Stimulated activated CD8-positive, alpha-beta memory T cell treated with anti-CD3 and anti-CD28 coated beads, Interleukin-7, amount 100 ng/mL, for 48 hours (primary cell): Measurements from ENCODE around the gene IAH1.
A peak's percentile ranks its signal among the peaks of the same experiment; 100 is the strongest.
"Not testable (repeated sequence)": the region's sequence is repeated elsewhere in the genome, so short reads cannot be mapped to it uniquely, and the experiment has no call there.

Experiments
- DNase-seq, 2 donors: peaks; one replicate each; pipeline ENCODE4 v3.0.0-alpha.2; 2020; ENCODE audit warnings: low read depth in 1 of 2; ENCODE audit errors: extremely low read depth in 1 of 2

IAH1 gene

DNA sequence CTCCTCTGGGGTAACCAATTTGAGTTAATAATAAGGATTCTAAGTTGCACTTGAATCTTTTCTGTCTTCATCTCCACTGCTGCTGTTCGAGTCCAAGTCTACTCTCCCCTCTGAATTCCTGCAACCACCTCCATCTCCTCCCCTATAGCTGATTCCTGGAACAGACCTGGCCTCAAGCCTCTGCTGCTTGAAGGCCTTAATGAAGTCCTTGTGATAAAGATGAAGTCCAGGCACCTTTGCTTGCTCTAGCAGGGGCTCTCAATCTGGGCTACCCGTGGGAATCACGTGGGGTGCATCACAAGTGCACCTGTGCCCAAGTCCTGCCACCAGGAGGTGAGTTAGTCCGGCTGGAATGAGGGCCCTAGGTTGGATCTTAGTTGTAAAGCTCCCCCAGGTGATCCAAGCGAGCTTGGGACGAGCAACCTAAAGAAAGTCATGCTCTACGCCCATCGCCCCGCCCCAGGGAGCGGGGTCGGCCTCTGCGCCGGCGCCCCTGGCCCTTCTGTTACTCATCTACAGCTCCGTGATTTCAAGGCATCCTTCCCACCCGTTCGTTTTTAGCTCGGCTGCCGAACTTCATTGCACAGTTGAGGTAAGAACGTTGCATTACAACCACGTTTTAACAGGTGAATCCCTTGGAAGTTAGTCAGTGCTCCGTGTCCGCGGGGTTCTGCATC, 905 bp upstream of the IAH1 start:
- peak in 1 of 2 donors; percentile 4 for DNase-seq

DNA sequence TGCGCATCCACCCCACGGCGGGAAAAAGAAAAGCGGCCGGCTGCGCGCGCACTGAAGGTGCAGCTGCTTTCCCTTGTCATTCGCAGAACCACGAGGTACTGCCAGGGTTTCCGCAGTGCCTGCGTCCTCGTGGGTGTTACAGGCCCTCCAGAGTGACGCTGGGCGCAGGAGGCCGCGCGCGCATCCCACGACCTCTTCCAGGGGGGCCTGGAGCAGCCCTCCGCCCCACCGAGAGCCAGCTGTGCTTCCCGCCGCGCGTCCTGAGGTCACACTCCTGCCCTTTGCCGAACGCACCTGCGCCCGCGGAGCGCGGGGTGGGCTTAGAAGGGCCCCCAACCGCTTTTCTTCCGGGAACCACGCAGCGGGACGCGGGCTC, 378 bp upstream of the IAH1 start:
- peak; percentile 30 to 48 for DNase-seq

- no peak for DNase-seq
These were observed 3.6 kb downstream of the IAH1 start for GRCh38 chr2:9477914-9478313.

GRCh38 chr2:9478526-9478925, 4.2 kb downstream of the IAH1 start:
- DNase-seq = no peak

DNA sequence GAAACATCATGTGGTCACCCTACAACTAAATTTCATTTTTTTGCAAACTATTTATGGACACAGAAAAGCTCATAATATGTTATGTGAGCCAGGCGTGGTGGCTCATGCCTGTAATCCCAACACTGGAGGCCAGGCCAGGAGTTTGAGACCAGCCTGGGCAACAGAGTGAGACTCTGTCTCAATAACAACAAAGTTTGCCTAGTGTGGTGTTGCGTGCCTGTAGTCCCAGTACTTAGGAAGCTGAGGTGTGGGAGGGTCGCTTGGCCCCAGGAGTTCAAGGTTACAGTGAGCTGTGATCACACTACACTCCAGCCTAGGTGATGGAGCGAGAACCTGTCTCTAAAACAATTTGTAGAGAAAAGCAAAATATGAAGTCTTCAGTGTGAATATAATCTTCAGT, 5.8 kb downstream of the IAH1 start:
- no peak for DNase-seq

GRCh38 chr2:9483107-9483506, 8.8 kb downstream of the IAH1 start:
- DNase-seq = no peak

- DNase-seq = no peak
These were observed 10.2 kb downstream of the IAH1 start for GRCh38 chr2:9484533-9484932.

DNA sequence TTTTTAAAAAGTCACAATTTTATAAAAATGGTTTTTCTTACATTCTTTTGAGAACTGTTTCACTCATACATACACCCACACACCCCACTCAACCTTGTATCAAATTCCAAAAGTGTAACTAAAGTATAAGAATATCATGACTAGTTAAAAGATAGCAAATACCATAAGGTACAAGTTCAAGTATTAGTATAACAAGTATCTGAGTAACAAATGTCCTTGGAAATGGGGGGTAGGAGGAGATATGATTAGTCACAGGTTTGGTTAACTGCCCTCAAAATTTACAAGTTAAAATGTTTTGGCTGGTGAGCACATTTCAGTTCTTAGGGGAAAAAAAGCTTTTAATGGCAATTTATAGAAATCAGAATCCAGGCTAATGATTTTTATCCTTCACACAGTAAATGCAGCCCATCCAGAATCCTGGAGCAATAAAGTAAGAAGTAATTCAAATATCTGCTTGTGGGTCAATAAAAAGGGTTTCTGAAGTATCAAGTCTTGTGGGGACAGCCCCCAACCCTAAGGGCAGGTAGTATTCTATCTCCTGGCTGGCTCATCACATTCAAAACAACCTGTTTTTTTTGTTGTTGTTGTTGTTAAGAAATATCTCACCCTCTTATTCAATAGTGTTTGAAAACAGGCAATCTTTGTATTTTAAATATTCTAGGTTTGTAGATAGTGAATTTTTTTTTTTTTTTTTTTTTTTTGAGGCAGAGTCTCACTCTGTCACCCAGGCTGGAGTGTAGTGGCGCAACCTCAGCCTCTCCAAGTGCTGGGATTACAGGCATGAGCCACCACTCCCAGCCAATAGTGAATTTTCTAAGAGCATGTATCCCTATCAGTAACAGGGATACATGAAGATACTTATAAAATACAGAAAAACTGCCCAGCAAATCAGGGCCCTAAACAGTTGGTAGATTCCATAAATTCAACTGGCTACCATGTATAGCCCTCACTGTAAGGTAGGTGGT, 14.5 kb downstream of the IAH1 start:
- DNase-seq = no peak

GRCh38 chr2:9490789-9491188, 16.4 kb downstream of the IAH1 start:
- DNase-seq = no peak

GRCh38 chr2:9492927-9493326, 18.6 kb downstream of the IAH1 start:
- no peak for DNase-seq

DNA sequence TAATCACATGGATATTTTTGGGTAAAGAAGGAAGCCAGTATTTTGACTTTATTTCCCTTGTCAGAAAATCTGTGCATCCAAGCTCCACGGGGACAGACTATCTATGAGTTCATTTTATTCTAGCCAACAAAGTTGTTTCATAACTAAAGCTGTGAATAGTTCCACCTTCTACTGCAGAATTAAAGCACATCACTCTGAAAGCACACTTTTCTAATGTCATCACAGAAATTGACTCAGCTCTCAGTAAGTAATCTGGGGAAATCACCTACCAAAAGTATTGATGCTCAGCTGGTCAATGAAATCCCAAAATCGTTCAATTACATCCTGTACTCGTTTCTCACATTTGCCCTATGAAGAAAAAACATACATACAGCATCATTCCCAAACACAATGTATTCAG, 19.1 kb downstream of the IAH1 start:
- no peak for DNase-seq

DNA sequence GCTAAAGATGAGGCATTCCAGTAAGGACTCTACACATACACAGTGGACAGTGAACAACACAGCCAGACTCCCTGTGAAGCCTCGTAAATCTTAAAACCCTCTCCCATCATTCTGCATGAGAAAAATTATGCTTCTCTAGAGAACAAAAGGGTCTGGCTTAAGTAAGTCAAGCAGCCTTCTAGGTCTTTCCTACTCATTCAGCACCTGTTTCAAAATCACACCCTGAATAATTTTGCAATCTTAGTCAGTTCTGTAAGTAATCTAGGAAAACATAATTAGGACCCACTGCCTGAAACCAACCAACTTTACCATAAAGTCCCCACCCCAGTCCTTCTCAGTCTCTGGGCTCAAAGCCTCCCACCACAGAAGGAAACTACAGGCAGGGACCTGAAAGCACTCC, 19.7 kb downstream of the IAH1 start:
- no peak for DNase-seq

DNA sequence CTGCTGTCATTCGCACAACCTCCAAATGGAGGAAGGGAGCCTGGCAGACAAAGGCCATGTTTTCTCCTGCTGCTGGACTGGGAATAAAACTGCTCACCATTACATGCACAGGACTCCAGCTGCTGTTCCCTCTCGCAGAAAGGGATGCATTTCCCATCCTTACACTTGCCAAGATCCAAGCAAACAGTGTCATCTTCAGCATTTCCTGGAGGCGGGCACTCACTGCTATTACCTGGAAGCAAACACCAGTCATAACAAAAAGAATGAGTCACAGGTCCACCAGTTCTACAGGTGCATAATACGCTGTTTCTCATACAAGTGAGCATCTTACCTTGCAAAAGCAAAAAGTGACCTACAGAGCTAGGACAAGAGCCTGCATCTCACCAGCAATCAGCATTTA, 22.7 kb downstream of the IAH1 start:
- DNase-seq = no peak

GRCh38 chr2:9498210-9498609, 23.9 kb downstream of the IAH1 start:
- DNase-seq = no peak

DNA sequence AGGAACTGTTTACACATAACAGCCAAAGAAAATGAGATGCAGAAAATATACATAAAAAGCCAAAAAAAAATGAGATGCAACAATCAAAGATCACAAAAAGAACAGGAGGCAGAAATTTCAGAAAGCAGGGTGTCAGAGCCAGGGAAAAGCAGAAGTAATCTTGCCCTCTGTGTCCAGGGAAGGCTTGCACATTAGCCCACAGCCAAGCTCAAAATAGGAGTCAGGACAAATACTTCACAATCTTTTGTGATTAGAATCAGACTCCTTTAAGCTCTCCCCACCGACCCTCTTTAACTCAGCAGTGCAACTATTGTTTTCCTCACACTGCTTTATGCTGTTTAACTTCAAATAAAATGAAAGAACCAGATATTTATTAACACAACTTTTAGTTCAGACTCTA, 34.6 kb downstream of the IAH1 start:
- no peak for DNase-seq

- not testable (repeated sequence) for DNase-seq
These were observed 39.6 kb downstream of the IAH1 start for GRCh38 chr2:9513946-9514345.

GRCh38 chr2:9517118-9517782, 42.9 kb downstream of the IAH1 start:
- DNase-seq = no peak

DNA sequence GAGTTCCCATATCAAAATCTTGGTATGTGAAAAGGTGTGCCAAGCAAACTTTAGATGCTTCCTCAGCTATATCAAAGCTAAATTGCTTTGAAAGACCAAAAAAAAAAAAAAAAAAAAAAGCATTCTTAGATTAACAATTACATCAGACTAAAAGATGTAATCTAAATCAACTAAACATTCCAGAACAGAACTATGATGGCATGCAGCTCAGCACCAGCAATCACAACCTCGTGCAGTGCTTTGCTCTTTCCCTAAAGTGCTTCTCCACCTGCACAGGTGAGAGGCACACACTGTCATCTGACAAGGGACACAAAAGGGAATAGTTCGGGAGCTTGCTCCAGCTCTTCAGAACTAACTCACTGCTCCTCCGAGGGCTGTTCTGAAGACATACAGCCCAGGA, 43.8 kb downstream of the IAH1 start:
- DNase-seq = no peak

- DNase-seq = no peak
These were observed 44.4 kb downstream of the IAH1 start for GRCh38 chr2:9518780-9519179.

DNA sequence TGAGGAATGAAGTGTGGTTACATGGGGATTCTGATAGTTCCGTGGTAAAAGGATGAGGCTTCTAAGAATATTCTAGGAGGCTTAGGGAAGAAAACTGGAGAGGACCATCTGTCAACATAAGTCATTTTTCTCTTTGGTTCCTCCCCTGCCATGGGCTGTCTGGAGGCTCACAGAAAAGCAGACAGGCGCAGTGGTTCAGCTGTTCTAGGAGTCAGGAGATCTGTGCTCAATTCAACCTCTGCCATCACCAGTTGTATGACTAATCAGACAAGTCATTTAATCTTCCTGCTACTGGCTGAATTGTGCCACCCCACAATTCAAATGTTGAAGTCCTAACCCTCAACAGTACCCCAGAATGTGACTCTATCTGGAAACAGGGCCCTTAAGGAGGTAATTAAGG, 44.9 kb downstream of the IAH1 start:
- no peak for DNase-seq

- DNase-seq = no peak
These were observed 49.9 kb downstream of the IAH1 start for GRCh38 chr2:9524291-9524690.

DNA sequence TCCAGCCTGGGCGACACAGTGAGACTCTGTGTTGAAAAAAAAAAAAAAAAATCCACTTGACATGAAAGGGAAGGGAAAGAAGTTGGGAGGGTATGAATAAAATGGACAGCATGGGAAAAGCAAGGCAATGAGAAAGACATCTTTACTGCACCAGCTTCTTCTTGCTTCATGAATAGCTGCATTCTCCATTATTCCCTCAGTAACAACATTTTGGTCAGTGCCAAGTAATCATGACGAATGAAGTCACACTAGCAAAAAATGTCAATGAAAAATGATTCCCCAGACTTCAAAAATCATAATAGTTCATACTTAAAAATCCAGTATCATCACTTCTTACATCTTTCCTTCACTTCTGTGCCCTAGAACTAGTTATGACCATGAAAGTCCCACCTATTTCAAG, 50.9 kb downstream of the IAH1 start:
- no peak for DNase-seq
